Ramos (cell line): Measurements from ENCODE around the gene TMEM201.
"Not testable (repeated sequence)": the region's sequence is repeated elsewhere in the genome, so short reads cannot be mapped to it uniquely, and the experiment has no call there.

ENCODE experiments used
- in situ Hi-C: fragments of 300-500 bp; cut with MboI; formaldehyde crosslinking; loops from one replicate; pipeline ENCODE4 v1.14.3; 2022; ENCODE audit warnings: low sequenced_read_pairs; ENCODE audit not compliant: unreplicated experiment

The TMEM201 gene

GRCh38 chr1:9588551-9589143 is at the start of gene TMEM201:
TMEM201 (plus strand) TSS chr1:9588911; CDS start chr1:9588931, 20 bp downstream.
- in situ Hi-C loops = no loop called here

- in situ Hi-C loops = no loop called here
Measured at GRCh38 chr1:9539165-9539828, 49.4 kb upstream of the TMEM201 start, which contains the start of gene SLC25A33. SLC25A33 (plus strand) TSS chr1:9539465; CDS start chr1:9539692, 227 bp downstream.

- in situ Hi-C loops = no loop called here
Measured at GRCh38 chr1:9539829-9540550, 48.7 kb upstream of the TMEM201 start.

DNA sequence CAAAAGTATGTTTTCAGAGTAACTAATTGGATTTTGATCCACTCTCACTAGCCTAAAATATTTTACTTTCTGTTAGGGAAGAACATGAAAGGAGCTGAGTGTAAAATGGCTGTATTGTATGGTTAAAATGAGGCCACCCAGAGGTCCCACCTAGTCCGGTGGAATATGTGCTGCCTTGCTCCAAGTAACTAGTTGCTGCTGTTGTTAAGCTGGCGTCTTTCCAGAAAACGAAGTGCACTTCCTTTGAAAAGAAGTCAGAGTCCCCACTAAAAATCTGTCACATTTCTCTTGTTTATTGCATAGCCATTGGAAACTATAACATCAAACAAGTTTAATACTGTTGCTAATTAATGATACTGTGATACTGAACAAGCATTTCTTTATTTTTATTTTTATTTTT is 46.3 kb upstream of the TMEM201 start:
- in situ Hi-C loops = no loop called here

GRCh38 chr1:9544926-9545325 is 43.8 kb upstream of the TMEM201 start:
- in situ Hi-C loops = no loop called here

- in situ Hi-C loops = no loop called here
Measured at GRCh38 chr1:9549955-9550546, 38.7 kb upstream of the TMEM201 start.

GRCh38 chr1:9551984-9552383 is 36.7 kb upstream of the TMEM201 start:
- in situ Hi-C loops = no loop called here

DNA sequence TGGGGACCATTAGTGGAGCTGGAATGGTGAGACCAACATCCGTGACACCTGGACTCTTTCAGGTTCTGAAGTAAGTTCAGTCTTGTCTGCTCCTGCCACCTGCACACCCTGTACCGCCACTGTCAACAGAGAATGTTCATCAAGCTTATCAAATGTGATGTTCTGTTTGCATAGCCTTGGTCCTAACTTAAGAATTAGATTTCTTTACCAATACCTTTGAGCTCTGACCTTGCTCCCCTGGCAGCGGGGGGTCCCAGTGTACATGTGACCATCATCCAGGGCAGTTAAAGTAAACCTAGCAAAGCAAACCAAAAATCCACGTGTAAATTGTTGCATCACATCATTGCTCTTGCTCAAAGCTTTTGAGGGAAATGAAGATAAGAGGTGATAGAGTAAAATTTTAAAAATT is 35.0 kb upstream of the TMEM201 start:
- in situ Hi-C loops = no loop called here

GRCh38 chr1:9555942-9556341 is 32.8 kb upstream of the TMEM201 start:
- in situ Hi-C loops = no loop called here

- in situ Hi-C loops = no loop called here
Measured at GRCh38 chr1:9557624-9558023, 31.1 kb upstream of the TMEM201 start.

DNA sequence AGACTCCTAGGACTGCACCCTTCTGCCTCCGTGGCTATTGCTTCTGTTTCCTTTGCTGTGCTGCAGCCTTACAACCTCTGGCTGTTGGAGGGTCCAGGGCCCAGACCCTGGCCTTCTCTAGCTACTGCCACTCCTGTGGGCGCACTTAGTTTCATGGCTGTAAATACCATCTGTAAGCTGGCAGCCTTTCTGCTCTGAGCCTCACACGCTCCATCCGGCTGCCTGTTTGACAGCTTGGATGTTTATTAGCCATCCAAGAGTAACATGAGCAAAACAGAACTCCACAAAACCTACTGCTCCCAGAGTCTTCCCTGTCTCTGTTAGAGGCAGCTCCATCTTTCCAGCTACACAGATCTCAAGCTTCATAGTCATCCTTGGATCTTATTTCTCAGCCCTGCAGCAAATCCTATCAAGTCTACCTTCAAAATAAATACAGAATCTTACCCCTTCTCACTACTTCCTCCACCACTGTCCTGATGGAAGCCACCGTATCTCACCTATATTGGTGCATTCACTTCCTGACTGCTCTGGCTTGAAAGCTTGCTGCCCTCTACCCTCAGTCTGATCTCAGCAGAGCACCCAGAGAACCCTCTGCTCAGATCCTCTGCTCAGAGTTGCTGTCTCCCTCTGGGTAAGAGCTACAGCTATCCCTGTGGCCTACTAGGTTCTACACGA is 30.3 kb upstream of the TMEM201 start:
- in situ Hi-C loops = no loop called here

GRCh38 chr1:9558946-9559545 is 29.7 kb upstream of the TMEM201 start:
- in situ Hi-C loops = no loop called here

- in situ Hi-C loops = no loop called here
Measured at GRCh38 chr1:9559673-9560072, 29.0 kb upstream of the TMEM201 start.

- in situ Hi-C loops = not testable (repeated sequence)
Measured at GRCh38 chr1:9560090-9560489, 28.6 kb upstream of the TMEM201 start.

GRCh38 chr1:9561429-9561828 is 27.3 kb upstream of the TMEM201 start:
- in situ Hi-C loops = no loop called here

DNA sequence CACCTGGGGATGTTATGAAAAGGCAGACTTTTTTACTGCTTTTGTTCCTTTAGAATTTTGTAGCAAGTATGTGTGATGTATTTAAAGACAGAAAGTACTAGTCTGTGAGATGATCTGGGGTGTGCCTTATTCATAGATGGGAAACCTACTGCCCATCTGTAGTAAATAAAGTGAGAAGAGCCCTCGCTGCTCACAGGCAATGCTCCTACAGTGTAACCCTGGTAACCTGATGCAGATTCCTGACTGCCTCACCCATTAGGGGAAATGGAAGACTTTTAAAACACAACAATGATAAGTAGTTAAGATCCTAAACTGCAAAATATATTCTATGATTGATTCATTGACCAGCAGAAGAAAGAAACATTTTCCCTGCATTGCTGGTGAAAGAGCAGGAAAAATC is 19.4 kb upstream of the TMEM201 start:
- in situ Hi-C loops = no loop called here

DNA sequence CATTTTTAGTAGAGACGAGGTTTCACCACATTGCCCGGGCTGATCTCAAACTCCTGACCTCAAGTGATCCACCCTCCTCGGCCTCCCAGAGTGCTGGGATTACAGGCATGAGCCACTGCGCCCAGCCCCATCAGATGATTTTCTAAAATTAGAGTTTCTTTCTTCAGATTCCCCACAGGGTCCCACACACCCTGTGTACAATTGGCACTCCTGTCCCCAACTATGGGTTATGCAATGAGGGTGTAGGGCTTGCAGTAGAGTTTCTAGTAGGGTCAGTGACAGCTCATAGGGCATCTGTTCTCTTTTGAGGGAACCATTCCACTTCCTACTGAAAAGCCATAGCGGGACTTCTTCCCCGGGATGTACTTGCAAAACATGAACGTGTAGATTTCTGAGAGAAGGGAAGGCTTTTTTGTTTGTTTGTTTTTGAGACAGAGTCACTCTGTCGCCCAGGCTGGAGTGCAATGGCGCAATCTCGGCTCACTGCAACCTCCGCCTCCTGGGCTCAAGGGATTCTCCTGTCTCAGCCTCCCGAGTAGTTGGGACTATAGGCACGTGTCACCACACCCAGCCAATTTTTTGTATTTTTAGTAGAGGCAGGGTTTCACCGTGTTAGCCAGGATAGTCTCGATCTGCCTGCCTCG is 17.7 kb upstream of the TMEM201 start:
- in situ Hi-C loops = not testable (repeated sequence)

DNA sequence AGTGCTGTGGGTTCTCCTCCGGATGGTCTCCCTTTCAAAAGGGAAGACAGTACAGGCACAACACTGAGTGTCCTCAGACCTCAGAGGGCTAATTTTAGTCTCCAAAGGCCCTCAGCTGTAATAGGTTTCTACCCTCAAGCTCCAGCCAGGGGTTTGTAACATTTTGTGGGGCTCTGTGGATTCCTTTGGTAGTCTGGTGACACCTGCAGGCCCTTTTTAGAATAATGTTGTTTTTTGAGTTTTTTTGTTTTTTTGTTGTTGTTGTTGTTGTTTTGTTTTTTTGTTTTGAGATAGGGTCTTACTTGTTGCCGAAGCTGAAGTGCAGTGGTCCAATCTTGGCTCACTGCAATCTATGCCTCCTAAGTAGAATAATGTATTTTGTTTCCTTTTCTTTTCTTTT is 15.0 kb upstream of the TMEM201 start:
- in situ Hi-C loops = no loop called here

GRCh38 chr1:9575486-9575885 is 13.2 kb upstream of the TMEM201 start:
- in situ Hi-C loops = no loop called here

DNA sequence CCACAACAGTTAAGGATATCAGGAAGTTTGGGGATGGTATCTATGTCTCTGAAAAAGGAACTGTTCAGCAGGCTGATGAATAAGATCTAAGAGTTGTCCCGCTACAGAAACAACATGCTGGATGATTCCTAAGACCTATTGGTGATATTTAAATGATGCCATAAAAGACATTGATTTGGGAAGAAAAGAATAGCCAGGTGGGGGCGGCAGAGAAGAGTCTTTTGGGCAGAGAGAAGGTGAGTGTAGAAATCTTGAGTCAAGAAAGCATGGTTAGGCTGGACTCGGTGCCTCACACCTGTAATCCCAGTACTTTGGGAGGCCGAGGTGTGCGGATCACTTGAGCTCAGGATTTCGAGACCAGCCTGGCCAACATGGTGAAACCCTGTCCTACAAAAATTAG is 11.8 kb upstream of the TMEM201 start:
- in situ Hi-C loops = no loop called here
